NCI-H345 treated with DMSO at 0.1 percent for 48 hours (cell line): ENCODE data around the gene CD70.
"Not testable (repeated sequence)": the region's sequence is repeated elsewhere in the genome, so short reads cannot be mapped to it uniquely, and the experiment has no call there.

ENCODE experiments used
- DNase-seq: peaks from one replicate; lab custom pipeline; 2025; ENCODE audit not compliant: unreplicated experiment; lab: John Stamatoyannopoulos, UW

The CD70 gene

DNA sequence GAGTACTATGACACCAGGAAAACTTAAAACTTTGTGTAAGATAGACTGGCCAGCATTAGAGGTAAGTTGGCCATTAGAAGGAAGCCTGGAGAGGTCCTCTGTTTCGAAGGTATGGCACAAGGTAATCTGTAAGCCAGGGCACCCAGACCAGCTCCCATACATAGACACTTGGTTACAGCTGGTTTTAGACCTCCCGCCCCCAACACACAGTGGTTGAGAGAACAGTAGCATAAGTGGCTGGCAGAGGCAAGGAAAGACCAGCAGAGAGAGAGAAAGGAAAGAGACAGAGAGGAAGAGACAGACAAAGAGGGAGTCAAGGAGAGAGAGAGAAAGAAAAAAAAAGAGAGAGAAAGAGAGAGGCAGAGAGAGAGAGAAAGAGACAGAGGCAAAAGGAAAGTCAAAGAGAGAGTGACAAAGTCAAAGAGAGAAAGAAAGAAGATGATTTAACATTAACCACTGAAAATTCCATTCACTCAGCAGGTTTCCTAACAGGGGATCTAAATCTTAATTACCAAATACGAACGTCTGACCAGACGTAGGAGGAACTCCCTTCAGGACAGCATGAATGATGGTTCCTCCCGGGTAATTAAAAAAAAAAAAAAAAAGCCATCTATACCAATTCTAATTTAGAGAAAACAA, 7.4 kb upstream of the CD70 start:
- DNase-seq = not testable (repeated sequence)

DNA sequence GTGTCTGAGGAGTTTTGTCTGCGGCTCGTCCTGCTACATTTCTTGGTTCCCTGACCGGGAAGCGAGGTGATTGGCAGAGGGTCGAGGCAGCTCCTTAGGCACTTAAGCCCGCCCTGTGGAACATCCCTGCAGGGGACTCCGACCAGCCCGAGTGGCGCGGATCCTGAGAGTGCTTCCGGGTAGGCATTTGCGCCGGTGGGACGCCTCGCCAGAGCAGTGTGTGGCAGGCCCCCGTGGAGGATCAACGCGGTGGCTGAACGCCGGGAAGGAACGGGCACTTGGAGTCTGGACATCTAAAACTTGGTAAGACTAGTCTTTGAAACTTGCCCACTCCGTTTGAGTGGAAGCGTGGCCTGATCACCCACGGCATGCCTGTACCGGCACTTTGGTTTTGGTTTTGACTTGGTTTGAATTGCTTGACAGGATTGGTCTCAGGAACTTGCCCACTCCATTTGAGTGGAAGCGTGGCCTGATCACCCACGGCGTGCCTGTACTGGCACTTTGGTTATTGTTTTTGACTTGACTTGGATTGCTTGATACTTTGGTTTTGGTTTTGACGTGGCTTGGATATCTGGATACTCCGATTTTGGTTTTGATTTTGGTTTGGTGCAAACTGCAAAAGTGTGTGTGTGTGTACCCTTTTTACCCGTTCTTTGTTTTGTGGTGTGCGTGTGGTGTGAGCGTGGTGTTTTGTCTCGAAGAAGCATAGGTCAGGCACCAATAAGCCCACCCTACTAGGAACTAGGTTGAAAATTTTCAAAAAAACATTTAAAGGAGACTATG, 6.7 kb upstream of the CD70 start:
- not testable (repeated sequence) for DNase-seq

DNA sequence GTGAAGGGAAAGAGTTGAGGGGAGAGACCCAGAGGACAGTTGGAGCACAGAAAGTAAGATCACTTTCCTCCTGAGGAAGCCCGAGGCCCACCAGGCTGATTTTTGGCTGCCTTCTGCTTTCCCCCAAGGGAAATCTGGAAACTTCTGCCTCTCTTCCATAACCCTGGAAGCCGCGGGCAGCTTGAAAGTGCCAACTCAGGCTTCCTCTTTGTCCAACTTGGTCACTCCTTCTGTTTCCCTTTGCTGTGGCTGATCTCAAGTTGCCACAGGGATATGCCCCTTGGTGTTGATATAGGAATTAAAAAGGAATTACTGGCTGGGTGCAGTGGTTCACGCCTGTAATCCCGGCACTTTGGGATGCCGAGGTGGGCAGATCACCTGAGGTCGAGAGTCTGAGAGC, 5.7 kb upstream of the CD70 start:
- no peak for DNase-seq

DNA sequence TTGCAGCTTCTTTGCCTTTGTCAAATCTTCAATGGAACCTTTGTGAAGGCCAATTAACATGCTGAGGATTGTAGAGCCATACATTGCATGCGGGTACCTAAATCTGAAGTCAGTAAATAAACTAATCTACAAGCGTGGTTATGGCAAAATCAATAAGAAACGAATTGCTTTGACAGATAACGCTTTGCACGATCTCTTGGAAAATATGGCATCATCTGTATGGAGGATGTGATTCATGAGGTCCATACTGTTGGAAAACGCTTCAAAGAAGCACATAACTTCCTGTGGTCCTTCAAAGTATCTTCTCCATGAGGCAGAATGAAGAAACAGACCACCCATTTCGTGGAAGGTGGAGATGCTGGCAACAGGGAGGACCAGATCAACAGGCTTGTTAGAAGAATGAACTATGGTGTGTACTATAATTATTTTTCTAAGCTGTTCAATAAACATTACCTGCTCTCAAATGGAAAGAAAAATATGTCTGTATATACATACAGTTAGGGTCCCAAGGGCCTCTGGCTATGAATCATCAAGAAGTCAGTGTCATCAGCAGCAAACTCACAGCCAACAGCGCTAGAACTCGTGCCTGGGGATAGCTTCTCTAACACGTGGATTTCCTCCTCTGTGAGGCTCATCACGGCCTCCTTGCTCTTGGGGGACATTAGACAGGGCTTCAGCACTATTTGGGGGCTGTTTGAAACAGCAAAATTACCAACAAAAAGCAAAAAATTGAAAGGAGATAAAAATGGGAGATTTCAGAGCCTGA, 2.9 kb upstream of the CD70 start:
- no peak for DNase-seq

DNA sequence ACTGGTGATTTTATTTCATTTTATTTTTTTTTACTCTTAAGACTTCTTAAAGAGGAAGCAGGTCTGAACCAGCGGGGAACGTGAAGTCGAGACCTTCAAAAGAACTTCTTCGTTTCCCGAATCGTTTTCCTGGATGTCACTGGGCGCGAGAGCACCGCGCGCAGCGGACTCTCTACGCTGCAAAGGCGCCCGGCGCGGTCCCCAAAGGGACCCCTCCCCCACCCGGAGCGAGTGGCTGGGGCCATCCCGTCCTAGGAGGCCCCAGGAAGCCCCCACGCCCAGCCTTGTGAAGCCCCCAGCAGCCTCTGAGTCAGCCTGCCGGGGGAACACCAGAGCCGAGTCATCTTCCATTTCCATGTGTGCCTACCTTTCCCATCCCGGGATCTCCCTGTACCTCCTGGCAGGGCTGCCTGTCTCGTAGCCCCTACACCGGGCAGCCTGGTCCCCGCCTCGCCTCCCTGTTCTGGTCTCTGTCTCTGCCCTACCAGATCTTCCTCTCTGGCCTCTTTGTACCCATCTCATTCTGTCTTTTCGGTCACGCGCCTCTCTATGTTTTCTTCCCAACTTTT, 608 bp downstream of the CD70 start:
- DNase-seq = no peak

DNA sequence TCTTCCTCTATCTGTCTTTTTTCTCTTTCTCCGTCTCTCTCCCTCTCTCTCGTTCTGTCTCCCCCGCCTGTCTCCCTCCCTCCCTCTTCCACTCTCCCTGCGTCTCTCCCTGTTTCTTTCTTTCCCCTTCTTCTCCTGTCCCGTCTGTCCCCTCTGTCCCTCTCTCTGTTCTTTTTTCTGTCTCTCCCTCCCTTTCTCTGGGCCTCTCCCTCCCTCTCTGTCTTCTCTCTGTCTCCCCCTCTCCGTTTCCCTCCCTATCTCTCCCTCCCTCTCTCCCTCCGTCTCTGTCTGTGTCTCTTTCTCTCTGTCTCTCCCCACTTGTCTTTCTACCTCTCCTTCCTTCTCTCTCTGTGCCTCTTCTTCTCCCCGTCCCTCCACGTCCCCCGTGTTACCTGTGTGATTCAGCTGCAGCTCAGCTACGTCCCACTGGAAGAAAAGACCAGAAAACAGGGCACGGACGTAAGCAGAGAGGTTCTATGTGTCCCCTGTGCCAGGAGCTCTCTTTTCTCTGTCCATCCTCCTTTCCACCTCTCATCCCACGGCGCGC, 1.2 kb downstream of the CD70 start:
- no peak for DNase-seq

DNA sequence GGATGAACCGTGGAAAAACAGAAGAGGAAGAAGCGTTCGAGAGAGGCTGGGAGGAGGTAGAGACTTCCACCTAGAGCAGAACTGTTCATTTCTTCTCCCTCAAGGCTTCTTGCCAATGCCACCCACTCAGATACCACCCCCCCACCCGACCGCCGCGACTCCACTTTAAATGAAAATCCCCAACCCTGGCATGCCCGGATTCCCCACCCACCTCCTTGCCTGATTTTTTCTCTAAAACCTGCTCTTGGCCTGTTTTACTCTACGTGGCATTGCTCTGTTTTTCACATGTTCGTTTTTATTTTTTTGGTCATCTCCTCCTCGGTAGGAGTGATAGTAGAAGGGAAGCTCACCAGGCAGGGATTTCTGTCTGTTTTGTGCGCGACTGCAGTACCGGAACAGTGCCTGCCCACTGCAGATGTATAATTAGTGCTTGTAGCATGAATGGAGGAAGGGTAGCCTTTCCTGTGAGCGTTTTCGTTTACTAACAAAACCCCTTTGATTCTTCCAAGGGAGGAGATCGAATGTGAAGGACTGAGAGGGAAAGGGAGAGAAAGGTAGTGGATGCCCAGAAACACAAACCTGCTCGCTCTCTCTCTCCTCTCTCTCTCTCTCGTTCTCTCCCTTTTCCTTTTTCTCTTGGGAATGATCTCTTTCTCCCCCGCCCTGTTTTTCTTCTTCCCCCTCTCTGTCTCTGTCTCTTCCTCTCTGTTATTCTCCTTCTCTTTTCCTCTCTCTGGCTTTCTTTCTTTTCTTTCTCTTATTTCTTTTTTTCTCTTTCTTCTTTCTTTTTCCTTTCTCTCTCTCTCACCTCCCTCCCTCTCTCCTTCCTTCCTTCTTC, 2.2 kb downstream of the CD70 start:
- no peak for DNase-seq

DNA sequence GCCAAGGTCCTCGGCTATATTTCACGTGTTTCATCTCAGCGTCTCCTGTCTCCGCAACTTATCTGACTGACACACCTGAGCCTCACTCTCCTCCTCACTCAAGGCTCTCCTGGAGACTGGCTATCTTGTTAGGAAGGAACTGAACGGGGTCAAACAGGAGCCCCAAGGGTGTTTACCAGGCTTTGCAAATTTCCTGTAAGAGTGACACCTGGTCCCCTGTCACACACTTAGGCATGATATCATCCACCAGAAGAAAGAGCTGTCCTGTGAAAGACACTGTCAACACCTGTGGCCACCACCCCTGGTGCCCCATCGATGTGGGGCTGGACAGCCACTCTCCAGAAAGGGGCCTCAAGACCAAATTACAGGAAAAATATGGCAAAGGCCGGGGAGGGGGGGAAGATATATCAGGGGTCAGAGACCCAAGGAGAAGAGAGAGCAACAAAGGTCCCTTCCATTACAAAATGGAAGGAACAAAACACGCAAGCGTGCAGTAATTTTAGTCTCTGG, 2.9 kb downstream of the CD70 start:
- DNase-seq = no peak

DNA sequence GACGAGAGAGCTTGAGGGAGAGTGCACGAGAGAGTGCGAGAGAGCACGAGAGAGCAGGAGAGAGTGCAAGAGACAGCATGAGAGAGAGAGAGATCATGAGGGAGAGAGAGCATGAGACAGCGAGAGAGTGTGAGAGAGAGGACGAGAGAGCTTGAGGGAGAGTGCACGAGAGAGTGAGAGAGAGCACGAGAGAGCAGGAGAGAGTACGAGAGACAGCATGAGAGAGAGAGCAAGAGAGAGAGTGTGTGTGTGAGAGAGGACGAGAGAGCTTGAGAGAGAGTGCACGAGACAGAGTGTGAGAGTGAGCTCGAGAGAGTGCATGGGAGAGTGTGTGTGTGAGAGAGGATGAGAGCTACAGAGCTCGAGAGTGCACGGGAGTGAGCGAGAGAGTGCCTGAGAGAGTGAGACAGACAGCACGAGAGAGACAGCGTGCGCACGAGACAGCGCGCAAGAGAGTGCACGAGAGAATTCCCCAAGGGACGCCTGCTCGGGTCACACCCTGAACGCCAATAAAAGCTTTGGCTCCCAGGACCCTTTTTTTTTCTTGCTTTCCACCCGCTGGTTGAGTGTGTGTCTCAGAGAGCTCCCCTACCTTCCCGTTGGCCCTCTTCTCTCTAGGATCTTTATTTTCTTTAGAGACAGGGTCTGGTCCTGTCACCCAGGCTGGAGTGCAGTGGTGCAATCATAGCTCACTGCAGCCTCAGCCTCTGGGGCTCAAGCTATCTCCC, 3.7 kb downstream of the CD70 start:
- no peak for DNase-seq

DNA sequence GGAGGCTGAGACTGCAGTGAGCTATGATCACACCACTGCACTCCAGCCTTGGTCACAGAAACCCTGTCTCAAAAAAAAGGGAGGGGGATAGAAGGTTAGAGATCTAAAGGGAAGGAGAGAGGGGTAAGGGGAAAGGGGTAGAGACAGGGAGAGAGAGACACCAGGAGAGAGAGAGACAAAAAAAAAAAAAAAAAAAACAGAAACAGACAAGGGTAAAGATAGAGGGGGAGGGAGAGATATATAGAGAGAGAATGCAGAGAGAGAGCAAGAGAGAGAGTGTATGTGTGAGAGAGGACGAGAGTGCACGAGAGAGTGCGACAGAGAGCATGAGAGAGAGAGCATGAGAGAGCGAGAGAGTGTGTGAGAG, 4.2 kb downstream of the CD70 start:
- DNase-seq = no peak

DNA sequence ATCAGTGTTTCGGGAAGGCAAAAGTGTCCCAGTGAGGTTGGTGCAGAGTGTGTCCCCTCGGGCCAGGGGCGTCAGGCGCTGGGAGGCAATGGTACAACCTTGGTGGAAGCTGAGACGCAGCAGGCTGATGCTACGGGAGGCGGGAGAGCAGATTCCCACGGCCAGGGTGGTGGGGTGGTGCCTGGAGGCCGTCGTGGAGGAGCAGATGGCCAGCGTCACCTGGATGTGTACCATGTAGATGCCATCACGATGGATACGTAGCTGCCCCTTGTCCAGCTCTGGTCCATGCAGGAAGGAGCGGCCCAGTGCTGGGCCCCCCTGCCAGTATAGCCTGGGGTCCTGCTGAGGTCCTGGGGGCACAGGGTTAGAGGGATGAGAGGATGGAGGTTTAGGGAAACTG, 4.9 kb downstream of the CD70 start:
- no peak for DNase-seq

DNA sequence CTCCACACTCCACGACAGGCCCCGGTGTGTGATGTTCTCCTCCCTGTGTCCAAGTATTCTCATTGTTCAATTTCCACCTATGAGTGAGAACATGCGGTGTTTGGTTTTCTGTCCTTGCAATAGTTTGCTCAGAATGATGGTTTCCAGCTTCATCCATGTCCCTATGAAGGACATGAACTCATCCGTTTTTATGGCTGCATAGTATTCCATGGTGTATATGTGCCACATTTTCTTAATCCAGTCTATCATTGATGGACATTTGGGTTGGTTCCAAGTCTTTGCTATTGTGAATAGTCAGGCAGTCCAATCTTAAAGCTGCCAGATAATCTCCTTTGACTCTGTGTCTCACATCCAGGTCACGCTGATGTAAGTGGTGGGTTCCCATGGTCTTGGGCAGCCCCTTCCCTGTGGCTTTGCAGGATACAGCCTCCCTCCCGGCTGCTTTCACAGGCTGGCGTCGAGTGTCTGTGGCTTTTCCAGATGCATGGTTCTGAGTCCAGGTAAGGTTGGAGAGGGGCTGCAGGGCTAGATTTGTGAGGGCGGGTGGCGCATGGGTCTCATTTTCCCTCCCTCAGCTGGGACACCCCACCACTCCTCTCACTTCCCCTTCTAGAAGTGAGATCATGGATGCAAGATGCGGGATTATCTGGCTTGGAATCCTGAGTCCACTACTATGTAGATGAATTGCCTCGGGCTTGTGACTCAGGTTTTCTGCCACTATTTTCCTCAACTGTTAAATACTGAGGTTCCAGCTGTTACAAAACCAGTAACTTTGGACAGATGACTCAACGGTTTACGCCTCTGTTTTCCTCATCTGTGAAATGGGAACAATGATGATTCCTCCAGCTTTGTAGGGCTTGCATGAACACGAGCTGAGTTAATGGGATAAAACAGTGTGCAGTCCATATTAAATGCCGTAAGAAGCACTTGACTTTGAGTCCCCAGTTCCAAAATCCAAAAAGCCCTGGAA, 8.2 kb downstream of the CD70 start:
- DNase-seq = not testable (repeated sequence)

DNA sequence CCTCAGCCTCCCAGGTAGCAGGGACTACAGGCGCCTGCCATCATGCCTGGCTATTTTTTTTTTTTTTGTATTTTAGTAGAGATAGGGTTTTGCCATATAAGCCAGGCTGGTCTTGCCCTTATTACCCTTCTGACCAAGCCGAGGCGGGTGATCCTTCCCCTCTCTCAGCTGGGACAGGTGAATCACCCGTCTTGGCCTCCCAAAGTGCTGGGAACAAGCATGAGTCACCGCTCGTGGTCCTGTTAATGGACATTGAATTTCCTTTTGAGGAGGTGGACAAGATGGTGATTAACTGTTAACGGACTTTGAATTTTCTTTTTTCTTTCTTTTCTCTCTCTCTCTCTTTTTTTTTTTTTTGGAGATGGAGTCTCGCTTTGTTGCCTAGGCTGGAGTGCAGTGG, 10.6 kb downstream of the CD70 start:
- DNase-seq = no peak

DNA sequence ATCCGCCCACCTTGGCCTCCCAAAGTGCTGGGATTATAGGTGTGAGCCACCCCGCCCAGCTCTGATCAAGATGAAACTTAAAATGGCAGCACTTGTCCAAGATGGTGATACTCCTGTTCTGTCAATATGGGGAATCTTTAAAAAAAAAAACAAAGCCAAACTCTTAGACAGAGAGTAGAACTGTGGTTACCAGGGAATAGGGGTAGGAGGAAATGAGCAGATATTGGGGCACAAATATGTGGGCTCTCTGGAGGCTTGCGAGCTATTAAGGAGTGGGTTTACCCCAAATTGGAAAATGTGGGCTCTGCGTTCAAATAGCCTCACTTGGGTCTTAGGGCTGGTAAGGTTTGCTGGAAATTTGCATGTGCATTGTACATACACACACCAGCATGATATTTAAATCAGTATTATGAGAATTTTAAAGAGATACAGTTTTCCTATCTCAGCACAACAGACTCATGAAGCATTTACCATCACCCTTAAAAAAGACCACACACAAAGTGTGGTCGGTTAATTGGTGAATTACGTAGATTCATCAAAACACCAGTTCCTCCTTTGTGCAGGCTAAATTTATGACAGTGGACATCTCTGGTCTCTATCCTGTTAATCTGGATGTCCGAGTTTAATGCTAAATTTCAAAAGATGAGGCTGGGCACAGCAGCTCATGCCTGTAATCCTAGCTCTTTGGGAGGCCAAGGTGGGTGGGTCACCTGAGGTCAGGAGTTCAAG, 11.3 kb downstream of the CD70 start:
- no peak for DNase-seq

DNA sequence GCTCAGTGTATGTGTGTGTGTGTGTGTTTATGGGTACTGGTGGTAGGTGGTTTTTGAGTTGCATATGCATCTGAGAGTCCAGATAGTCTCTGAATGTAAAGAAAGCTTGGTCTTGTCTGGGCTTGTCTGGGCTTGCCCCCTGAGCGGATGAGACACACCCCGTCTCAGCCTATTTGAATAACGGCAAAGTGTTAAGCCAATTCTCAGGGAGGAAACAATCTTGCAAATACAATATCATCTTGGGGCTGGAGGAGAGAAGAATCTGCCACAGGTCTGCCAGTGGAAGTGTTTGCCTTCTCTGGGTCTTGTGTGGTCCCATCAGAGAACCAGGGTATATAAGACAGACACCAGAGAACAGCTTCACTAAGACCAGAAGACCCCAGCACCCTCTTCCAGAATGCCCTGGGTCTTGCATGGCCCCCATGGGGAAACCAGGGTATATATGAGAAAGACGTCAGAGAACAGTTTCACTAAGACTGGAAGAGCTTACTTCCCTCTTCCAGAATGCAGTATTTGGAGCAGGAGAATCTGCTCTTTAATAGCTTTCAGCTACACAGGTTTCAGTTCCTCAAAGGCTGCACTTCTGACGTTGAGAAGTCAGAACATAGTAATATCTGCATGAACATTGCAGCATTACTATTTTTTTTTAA, 13.3 kb downstream of the CD70 start:
- DNase-seq = no peak

DNA sequence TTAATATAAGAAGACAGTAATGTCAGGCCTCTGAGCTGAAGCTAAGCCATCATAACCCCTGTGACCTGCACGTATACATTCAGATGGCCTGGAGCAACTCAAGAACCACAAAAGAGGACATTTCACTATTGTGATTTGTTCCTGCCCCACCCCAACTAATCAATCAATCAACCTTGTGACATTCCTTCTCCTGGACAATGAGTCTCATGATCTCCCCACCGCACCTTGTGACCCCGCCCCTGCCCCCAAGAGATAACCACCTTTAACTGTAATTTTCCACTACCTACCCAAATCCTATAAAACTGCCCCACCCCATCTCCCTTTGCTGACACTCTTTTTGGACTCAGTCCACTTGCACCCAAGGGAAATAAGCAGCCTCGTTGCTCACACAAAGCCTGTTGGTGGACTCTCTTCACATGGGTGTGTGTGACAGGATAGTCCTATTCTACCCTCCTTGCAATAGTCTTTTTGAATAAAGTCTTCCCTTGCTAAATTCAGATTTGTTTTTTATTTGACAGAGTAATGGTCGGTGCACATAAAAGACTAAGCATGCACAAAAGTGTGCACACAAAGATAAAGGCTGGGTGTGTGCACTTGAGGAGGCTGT, 14.0 kb downstream of the CD70 start:
- no peak for DNase-seq

DNA sequence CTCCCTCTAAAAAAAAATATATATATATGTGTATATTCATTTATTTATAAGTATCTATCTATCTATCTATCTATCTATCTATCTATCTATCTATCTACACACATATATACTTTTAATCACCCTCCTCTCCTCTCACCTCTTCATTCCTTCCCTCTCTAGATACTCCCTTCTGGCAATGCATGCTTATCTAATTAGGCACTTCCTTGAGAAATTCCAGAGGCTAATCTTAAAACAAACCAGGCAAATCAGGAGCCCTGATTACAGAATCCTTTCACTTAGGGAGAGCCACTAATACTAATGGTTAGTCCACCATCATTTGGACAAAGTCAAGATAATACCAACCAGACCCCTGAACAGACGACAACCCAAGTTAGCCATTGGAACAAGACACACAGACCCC, 17.6 kb downstream of the CD70 start:
- DNase-seq = no peak
